ENCODE measurements around the gene PPP2R3C.
"Not testable (repeated sequence)": the region's sequence is repeated elsewhere in the genome, so short reads cannot be mapped to it uniquely, and the experiment has no call there.

Gene PPP2R3C

GRCh38 chr14:35113308-35113950 is 8.4 kb downstream of the PPP2R3C start:
- no peak for TF ChIP-seq ZFX (IDR thresholded peaks at IDR 0.05)
- TF ChIP-seq, protein P1, sequence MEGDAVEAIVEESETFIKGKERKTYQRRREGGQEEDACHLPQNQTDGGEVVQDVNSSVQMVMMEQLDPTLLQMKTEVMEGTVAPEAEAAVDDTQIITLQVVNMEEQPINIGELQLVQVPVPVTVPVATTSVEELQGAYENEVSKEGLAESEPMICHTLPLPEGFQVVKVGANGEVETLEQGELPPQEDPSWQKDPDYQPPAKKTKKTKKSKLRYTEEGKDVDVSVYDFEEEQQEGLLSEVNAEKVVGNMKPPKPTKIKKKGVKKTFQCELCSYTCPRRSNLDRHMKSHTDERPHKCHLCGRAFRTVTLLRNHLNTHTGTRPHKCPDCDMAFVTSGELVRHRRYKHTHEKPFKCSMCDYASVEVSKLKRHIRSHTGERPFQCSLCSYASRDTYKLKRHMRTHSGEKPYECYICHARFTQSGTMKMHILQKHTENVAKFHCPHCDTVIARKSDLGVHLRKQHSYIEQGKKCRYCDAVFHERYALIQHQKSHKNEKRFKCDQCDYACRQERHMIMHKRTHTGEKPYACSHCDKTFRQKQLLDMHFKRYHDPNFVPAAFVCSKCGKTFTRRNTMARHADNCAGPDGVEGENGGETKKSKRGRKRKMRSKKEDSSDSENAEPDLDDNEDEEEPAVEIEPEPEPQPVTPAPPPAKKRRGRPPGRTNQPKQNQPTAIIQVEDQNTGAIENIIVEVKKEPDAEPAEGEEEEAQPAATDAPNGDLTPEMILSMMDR (conservative IDR thresholded peaks at IDR 0.05) = no peak
- no peak overlapping the region for H3K27ac ChIP-seq

- TF ChIP-seq ZFX (IDR thresholded peaks at IDR 0.05) = no peak
- TF ChIP-seq, protein P1 (conservative IDR thresholded peaks at IDR 0.05) = no peak
- no peak overlapping the region for H3K27ac ChIP-seq
Observed at GRCh38 chr14:35112641-35113040, 9.1 kb downstream of the PPP2R3C start.

DNA sequence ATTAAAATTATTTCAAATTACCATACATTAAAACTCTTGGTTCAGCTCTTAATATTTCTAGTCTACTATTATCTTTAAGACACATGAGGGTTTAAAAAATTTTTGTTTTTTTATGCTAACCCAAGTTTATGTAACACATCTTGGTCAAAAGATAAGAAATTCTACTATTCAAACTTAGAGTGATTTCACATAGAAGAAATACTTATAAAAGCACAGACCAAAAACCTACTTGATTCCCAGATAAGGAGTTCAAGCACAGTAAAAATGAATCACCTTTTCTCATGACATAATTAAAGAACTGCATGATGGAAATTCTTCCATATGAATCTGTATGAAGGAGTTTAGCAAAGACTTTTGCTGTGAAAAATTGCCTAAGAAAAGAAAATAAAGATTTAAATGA is 13.9 kb downstream of the PPP2R3C start:
- no peak for TF ChIP-seq ZFX (IDR thresholded peaks at IDR 0.05)
- no peak overlapping the region for H3K27ac ChIP-seq

- H3K27ac ChIP-seq = not testable (repeated sequence)
Observed at GRCh38 chr14:35094645-35095044, 27.1 kb downstream of the PPP2R3C start.

GRCh38 chr14:35088514-35088913 is 33.3 kb downstream of the PPP2R3C start:
- TF ChIP-seq, protein P1 (conservative IDR thresholded peaks at IDR 0.05) = no peak
- TF ChIP-seq ZFX (IDR thresholded peaks at IDR 0.05) = no peak
- H3K27ac ChIP-seq = no peak overlapping the region

DNA sequence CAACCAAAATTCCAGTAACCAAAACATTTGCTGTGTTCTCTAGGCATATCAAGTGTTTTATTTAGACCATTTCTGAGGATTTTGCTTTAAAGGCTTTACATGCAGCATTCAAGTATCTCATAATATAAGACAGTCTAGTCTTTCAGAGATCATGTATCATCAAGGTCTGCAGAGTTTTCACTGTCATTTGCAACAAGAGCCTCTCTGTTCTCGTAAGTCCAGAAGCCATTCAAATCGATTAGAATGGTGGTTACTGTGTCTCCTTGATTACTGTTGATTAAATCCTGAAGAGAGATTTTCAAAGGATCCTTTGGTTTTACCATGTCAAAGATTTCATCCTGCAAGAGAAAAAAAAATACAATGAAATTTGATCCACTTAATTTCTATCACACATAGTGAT is 36.3 kb downstream of the PPP2R3C start:
- H3K27ac ChIP-seq = no peak overlapping the region
- TF ChIP-seq ZFX (IDR thresholded peaks at IDR 0.05) = no peak

DNA sequence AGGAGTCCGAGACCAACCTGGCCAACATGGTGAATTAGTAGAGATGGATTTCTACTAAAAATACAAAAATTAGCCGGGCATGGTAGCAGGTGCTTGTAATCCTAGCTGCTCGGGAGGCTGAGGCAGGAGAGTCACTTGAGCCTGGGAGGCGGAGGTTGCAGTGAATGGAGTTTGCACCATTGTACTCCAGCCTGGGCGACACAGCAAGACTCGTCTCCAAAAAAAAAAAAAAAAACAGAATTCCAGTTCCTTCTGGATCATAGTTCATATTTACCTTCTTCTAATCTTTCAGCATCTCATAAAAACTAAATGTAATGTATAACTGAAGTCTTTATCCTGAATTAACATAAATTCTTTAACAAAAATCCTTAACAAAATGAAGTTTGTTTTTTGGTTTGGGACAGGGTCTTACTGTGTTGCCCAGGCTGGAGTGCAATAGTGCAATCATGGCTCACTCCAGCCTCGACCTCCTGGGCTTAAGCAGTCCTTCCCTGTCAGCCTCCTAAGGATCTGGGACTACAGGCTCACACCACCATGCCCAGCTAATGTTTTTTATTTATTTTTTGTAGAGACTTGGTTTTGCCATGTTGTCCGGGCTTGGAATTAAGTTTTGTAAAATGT is 38.1 kb downstream of the PPP2R3C start:
- no peak overlapping the region for H3K27ac ChIP-seq
- TF ChIP-seq, protein P1 (conservative IDR thresholded peaks at IDR 0.05) = no peak
- TF ChIP-seq ZFX (IDR thresholded peaks at IDR 0.05) = no peak

GRCh38 chr14:35079742-35080141 is 42.0 kb downstream of the PPP2R3C start:
- no peak for TF ChIP-seq ZFX (IDR thresholded peaks at IDR 0.05)
- TF ChIP-seq, protein P1 (conservative IDR thresholded peaks at IDR 0.05) = no peak
- H3K27ac ChIP-seq = no peak overlapping the region

- no peak overlapping the region for H3K27ac ChIP-seq
- TF ChIP-seq, protein P1 (conservative IDR thresholded peaks at IDR 0.05) = no peak
- no peak for TF ChIP-seq ZFX (IDR thresholded peaks at IDR 0.05)
Observed at GRCh38 chr14:35078082-35078481, 43.7 kb downstream of the PPP2R3C start.

Measured in C4-2B (cell line).